HG03196 (cell line): ENCODE results near the gene COMT.

ENCODE experiments used
- ATAC-seq: cut with Tn5 transposase; IDR thresholded peaks from one replicate; pipeline ENCODE4 v1.9.1; 2021; ENCODE audit not compliant: unreplicated experiment

Gene COMT

GRCh38 chr22:19992481-19992911, 50.9 kb downstream of the COMT start:
- ATAC-seq: no peak

GRCh38 chr22:19992921-19993355, 51.4 kb downstream of the COMT start:
- no peak for ATAC-seq

- ATAC-seq: no peak
Observed at GRCh38 chr22:19993926-19994325, 52.4 kb downstream of the COMT start.

GRCh38 chr22:19994851-19995610, 53.5 kb downstream of the COMT start:
- no peak for ATAC-seq

- no peak for ATAC-seq
Observed at GRCh38 chr22:19995611-19996339, 54.2 kb downstream of the COMT start.

- no peak for ATAC-seq
Observed at GRCh38 chr22:19996694-19997384, 55.3 kb downstream of the COMT start.

GRCh38 chr22:19997561-19998231, 56.1 kb downstream of the COMT start:
- no peak for ATAC-seq

- ATAC-seq: no peak
Observed at GRCh38 chr22:19998232-19998951, 56.8 kb downstream of the COMT start.

- no peak for ATAC-seq
Observed at GRCh38 chr22:19998991-19999820, 57.6 kb downstream of the COMT start.

GRCh38 chr22:20000246-20001081, 58.9 kb downstream of the COMT start:
- no peak for ATAC-seq

GRCh38 chr22:20001082-20001638, 59.6 kb downstream of the COMT start:
- no peak for ATAC-seq

GRCh38 chr22:20002128-20002527, 60.6 kb downstream of the COMT start:
- ATAC-seq: no peak

- ATAC-seq: no peak
Observed at GRCh38 chr22:20002636-20003035, 61.1 kb downstream of the COMT start.

- no peak for ATAC-seq
Observed at GRCh38 chr22:20003304-20003703, 61.7 kb downstream of the COMT start.

- ATAC-seq: no peak
Observed at GRCh38 chr22:20004464-20004863, 62.9 kb downstream of the COMT start.

- ATAC-seq: no peak
Observed at GRCh38 chr22:20008221-20008995, 66.8 kb downstream of the COMT start.

- no peak for ATAC-seq
Observed at GRCh38 chr22:20009018-20009491, 67.5 kb downstream of the COMT start.
